HEK293T (cell line): ENCODE results near the gene CRYBG3.

ENCODE experiments used
- NFRKB ChIP-seq: fragments of 450-650 bp; IDR thresholded peaks from 2 replicates; pipeline ENCODE4 v1.6.1; 2016; ENCODE audit warnings: mild to moderate bottlenecking, moderate library complexity
- SP1 ChIP-seq: fragments of 450-650 bp; IDR thresholded peaks from 2 replicates; pipeline ENCODE4 v1.6.1; 2017
- TARDBP ChIP-seq: fragments of 450-650 bp; IDR thresholded peaks from 2 replicates; pipeline ENCODE4 v1.6.1; 2016
- ZNF384 ChIP-seq: fragments of 450-650 bp; IDR thresholded peaks from 2 replicates; pipeline ENCODE4 v1.6.1; 2016

DNA sequence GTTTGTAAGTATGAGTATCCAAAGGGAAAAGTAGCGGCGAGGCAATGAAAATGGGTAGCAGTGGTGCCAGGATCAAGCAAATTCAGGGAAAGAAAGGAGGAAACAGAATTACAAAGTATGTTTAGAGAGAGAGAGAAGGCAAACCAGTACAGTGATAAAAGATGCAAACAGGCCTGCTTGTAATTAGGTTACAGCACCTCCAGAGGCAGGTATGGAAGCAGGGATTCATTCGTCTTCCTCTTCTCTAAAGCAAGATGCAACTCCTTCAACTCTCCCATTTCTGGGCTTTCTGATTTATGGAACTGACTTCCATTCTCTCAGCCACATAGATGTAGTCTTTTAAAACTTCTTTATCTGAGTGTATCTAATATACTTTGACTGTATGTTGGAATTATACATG, 68.0 kb downstream of the CRYBG3 start:
- TF ChIP-seq ZNF384: no peak
- no peak for TF ChIP-seq NFRKB
- no peak for TF ChIP-seq SP1
- TF ChIP-seq TARDBP: no peak
